ENCODE measurements around the gene ZNF844. TPM values are rescaled to one million over a fixed set of nuclear protein-coding genes. Genes with fewer than 3 reads are reported as not detected.

ZNF844 gene
- total and polyA plus RNA-seq, 2 donors from 2014 or later = 7.4 to 28.1 TPM

DNA sequence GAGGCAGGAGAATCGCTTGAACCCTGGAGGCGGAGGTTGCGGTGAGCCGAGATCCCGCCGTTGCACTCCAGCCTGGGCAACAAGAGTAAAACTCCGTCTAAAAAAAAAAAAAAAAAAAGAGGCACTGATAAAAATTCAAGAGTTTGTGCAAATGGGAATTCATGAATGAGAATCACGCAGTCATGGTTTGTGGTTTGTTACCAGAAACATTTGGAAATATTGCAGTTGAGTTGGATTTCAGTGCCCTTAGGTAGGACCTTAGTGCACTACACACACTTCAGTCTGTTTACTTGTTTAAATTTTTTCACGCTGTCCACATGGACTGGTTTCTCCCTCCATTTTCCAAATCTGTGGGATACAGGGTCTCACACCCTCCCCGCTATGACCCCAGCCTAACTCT lies 28.4 kb downstream of the ZNF844 start:
- intact Hi-C loops (cut with DNase I) = no loop called here
- no peaks in the 10 kb centered on the region for H3K9me3 ChIP-seq (ENCODE audit: control insufficient read depth in 2 of 3, insufficient read depth in 1 of 3, low read length in 3 of 3)
- peak in 2 of 5 donors; percentile 4 to 24 for DNase-seq
- H3K27ac ChIP-seq (ENCODE audit: low read depth in 2 of 2, low read length in 2 of 2) = no peak overlapping the region
- TF ChIP-seq, protein P1, sequence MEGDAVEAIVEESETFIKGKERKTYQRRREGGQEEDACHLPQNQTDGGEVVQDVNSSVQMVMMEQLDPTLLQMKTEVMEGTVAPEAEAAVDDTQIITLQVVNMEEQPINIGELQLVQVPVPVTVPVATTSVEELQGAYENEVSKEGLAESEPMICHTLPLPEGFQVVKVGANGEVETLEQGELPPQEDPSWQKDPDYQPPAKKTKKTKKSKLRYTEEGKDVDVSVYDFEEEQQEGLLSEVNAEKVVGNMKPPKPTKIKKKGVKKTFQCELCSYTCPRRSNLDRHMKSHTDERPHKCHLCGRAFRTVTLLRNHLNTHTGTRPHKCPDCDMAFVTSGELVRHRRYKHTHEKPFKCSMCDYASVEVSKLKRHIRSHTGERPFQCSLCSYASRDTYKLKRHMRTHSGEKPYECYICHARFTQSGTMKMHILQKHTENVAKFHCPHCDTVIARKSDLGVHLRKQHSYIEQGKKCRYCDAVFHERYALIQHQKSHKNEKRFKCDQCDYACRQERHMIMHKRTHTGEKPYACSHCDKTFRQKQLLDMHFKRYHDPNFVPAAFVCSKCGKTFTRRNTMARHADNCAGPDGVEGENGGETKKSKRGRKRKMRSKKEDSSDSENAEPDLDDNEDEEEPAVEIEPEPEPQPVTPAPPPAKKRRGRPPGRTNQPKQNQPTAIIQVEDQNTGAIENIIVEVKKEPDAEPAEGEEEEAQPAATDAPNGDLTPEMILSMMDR (IDR thresholded peaks at IDR 0.05; ENCODE audit: borderline replicate concordance, extremely low read depth, insufficient read depth) = no peak
- peaks cover 0 to 2% (median 0%) of the 10 kb centered on the region in 3 donors for H3K4me1 ChIP-seq (ENCODE audit: control insufficient read depth in 2 of 3, insufficient read depth in 2 of 3, low read depth in 1 of 3, low read length in 3 of 3)
- no peaks in the 10 kb centered on the region for H3K27me3 ChIP-seq (ENCODE audit: control insufficient read depth, insufficient read depth, low read length)
- no peak overlapping the region for H3K9ac ChIP-seq (ENCODE audit: low read length in 3 of 3)
- H3K4me3 ChIP-seq (ENCODE audit: low read length in 3 of 3) = peak overlapping the region; percentile 76 to 85 (median 82)
- no peaks in the 10 kb centered on the region for H3K36me3 ChIP-seq (ENCODE audit: control insufficient read depth in 2 of 3, insufficient read depth in 3 of 3, low read length in 3 of 3)
- FAIRE-seq = no peak

DNA sequence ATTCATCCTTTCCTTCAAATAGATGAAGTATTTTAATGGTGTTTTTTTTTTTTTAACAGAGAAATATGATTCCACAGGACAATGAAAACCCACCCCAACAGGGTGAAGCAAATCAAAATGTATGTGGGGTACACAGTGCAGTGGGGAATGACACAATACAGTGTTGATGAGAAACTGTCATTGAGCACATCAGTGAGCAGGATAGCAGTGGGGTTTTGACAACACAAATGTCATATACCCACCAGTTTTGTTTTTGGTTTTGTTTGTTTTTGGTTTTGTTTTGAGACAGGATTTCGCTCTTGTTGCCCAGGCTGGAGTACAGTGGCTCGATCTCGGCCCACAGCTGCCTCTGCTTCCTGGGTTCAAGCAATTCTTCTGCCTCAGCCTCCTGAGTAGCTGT lies 29.2 kb downstream of the ZNF844 start:
- H3K9me3 ChIP-seq (ENCODE audit: control insufficient read depth in 2 of 3, insufficient read depth in 1 of 3, low read length in 3 of 3) = no peaks in the 10 kb centered on the region
- DNase-seq = no peak
- TF ChIP-seq, protein P1 (IDR thresholded peaks at IDR 0.05; ENCODE audit: borderline replicate concordance, extremely low read depth, insufficient read depth) = no peak
- H3K4me3 ChIP-seq (ENCODE audit: low read length in 3 of 3) = no peak overlapping the region
- H3K27ac ChIP-seq (ENCODE audit: low read depth in 2 of 2, low read length in 2 of 2) = no peak overlapping the region
- peaks cover 0 to 2% (median 0%) of the 10 kb centered on the region in 3 donors for H3K4me1 ChIP-seq (ENCODE audit: control insufficient read depth in 2 of 3, insufficient read depth in 2 of 3, low read depth in 1 of 3, low read length in 3 of 3)
- no peaks in the 10 kb centered on the region for H3K36me3 ChIP-seq (ENCODE audit: control insufficient read depth in 2 of 3, insufficient read depth in 3 of 3, low read length in 3 of 3)
- no peak overlapping the region for H3K9ac ChIP-seq (ENCODE audit: low read length in 3 of 3)
- intact Hi-C loops (cut with DNase I) = no loop called here
- H3K27me3 ChIP-seq (ENCODE audit: control insufficient read depth, insufficient read depth, low read length) = no peaks in the 10 kb centered on the region
- no peak for FAIRE-seq

DNA sequence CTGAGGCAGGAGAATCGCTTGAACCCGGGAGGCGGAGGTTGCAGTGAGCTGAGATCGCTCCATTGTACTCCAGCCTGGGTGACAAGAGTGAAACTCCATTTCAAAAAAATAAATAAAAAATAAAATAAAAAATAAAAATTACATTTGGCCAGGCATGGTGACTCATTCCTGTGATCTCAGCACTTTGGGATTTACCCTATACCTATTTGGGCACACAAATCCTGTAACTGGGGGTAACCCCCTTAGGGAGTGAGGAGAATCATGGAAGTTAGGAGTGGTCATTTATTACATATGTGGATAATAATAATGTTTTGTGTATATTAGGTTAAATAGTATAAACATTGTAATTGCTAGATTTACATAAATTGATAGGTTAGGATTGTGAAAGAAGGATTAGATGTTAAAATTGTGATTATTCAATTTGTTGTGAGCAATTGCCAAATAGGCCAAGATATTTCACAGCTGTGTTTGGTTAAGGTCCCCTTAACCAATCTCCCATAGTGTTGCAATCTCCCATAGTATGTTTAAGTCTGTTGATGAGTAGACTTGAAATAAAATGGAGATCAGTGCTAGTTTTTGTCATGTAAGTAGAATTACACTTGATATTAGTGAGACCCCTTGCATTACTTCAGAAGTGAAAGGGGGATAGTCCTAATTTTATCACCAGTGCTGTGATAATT lies 30.7 kb downstream of the ZNF844 start:
- Histone ChIP-seq H3K9ac (ENCODE audit: low read length in 3 of 3) (no peak overlapping the region), H3K27me3 (ENCODE audit: control insufficient read depth, insufficient read depth, low read length) (no peaks in the 10 kb centered on the region), H3K36me3 (ENCODE audit: control insufficient read depth in 2 of 3, insufficient read depth in 3 of 3, low read length in 3 of 3) (no peaks in the 10 kb centered on the region), H3K4me1 (ENCODE audit: control insufficient read depth in 2 of 3, insufficient read depth in 2 of 3, low read depth in 1 of 3, low read length in 3 of 3) (peaks cover 0 to 2% (median 0%) of the 10 kb centered on the region in 3 donors), H3K9me3 (ENCODE audit: control insufficient read depth in 2 of 3, insufficient read depth in 1 of 3, low read length in 3 of 3) (no peaks in the 10 kb centered on the region), H3K4me3 (ENCODE audit: low read length in 3 of 3) (no peak overlapping the region), H3K27ac (ENCODE audit: low read depth in 2 of 2, low read length in 2 of 2) (no peak overlapping the region)
- TF ChIP-seq, protein P1 (IDR thresholded peaks at IDR 0.05; ENCODE audit: borderline replicate concordance, extremely low read depth, insufficient read depth) = no peak
- intact Hi-C loops (cut with DNase I) = no loop called here
- FAIRE-seq (no peak), DNase-seq (no peak)
